Endodermal cell (in vitro differentiated cells): ENCODE data around the gene TUBB6. TPM values are rescaled to one million over a fixed set of nuclear protein-coding genes. Genes with fewer than 3 reads are reported as not detected.

Experiments
- DNase-seq: peaks from one replicate; pipeline ENCODE4 v3.0.0-alpha.2; 2017
- H3K27ac ChIP-seq: 2 replicates; pipeline ENCODE4 v1.5.1; 2013; ENCODE audit warnings: mild to moderate bottlenecking, low read depth, low read length, moderate library complexity
- H3K27me3 ChIP-seq: 2 replicates; pipeline ENCODE4 v1.6.1; 2013; ENCODE audit warnings: mild to moderate bottlenecking, low read length, moderate library complexity; ENCODE audit not compliant: insufficient read depth, control insufficient read depth, poor library complexity, severe bottlenecking
- H3K36me3 ChIP-seq: 2 replicates; pipeline ENCODE4 v1.7.0; 2013; ENCODE audit warnings: mild to moderate bottlenecking, low read length, moderate library complexity; ENCODE audit not compliant: control insufficient read depth, insufficient read depth
- H3K4me1 ChIP-seq: one replicate; pipeline ENCODE4 v1.7.0; 2013; ENCODE audit warnings: low read length; ENCODE audit not compliant: control insufficient read depth, insufficient read depth
- H3K4me3 ChIP-seq: 2 replicates; pipeline ENCODE4 v1.5.1; 2013; ENCODE audit warnings: mild to moderate bottlenecking, low read length, moderate library complexity
- H3K9ac ChIP-seq: 2 replicates; pipeline ENCODE4 v1.6.1; 2013; ENCODE audit warnings: mild to moderate bottlenecking, low read length, moderate library complexity; ENCODE audit not compliant: poor library complexity, severe bottlenecking; ENCODE audit errors: extremely low read depth
- H3K9me3 ChIP-seq: 2 replicates; pipeline ENCODE4 v1.6.1; 2013; ENCODE audit warnings: mild to moderate bottlenecking, low read length, moderate library complexity; ENCODE audit not compliant: control insufficient read depth
- H3K27ac Mint-ChIP-seq: 2 replicates; pipeline ENCODE4 v1.8.0; 2020; ENCODE audit warnings: mixed read lengths
- H3K27me3 Mint-ChIP-seq: 2 replicates; pipeline ENCODE4 v1.8.0; 2021; ENCODE audit warnings: mild to moderate bottlenecking, mixed read lengths; ENCODE audit not compliant: insufficient read depth
- H3K36me3 Mint-ChIP-seq: 2 replicates; pipeline ENCODE4 v1.8.0; 2020; ENCODE audit warnings: low read depth, mixed read lengths
- H3K4me1 Mint-ChIP-seq: 2 replicates; pipeline ENCODE4 v1.8.0; 2020; ENCODE audit warnings: mixed read lengths
- H3K4me3 Mint-ChIP-seq: 2 replicates; pipeline ENCODE4 v1.8.0; 2020; ENCODE audit warnings: mild to moderate bottlenecking, moderate library complexity, mixed read lengths
- H3K9me3 Mint-ChIP-seq: 2 replicates; pipeline ENCODE4 v1.8.0; 2020; ENCODE audit warnings: mild to moderate bottlenecking, mixed read lengths
- CTCF ChIP-seq: fragments of 200-600 bp; sonication (generic); conservative IDR thresholded peaks from 2 replicates; pipeline ENCODE4 v1.5.0; 2021; ENCODE audit warnings: antibody characterized with exemption, mild to moderate bottlenecking
- WGBS, 2 experiments: methylation state at CpG; one replicate each; pipeline versions ENCODE4 v1.1.5 to v1.1.7; 2013; ENCODE audit warnings: missing lambda C conversion rate in 2 of 2, mixed read lengths in 1 of 2; ENCODE audit not compliant: insufficient coverage in 1 of 2, insufficient read length in 1 of 2; 5-methylcytosine and 5-hydroxymethylcytosine counted together
- total RNA-seq, 2 donors: library from RNA; stranded (reverse); fragmentation: NEBNext Ultra II Directional in 1 of 2; extraction: Animal tissue kit (Norgen Biotek cat#: 25700) in 1 of 2; gene quantifications; 2 replicates in 1 of 2; 3 replicates in 1 of 2; pipeline ENCODE4 v1.2.1, GENCODE V29; 2021

TUBB6 gene
- total RNA-seq, 2 donors from 2014 or later = 33.0 to 45.4 TPM

GRCh38 chr18:12293831-12294230, 14.2 kb upstream of the TUBB6 start:
- Mint-ChIP-seq H3K27me3 (peaks cover 15% of the 10 kb centered on the region), H3K4me1 (peaks cover 3% of the 10 kb centered on the region), H3K4me3 (no peak overlapping the region), H3K9me3 (peaks cover 2% of the 10 kb centered on the region), H3K36me3 (no peaks in the 10 kb centered on the region), H3K27ac (no peak overlapping the region)
- no peak overlapping the region for H3K27ac ChIP-seq
- H3K27me3 ChIP-seq = peaks cover 8% of the 10 kb centered on the region
- TF ChIP-seq CTCF = no peak
- H3K4me1 ChIP-seq = no peaks in the 10 kb centered on the region
- no peaks in the 10 kb centered on the region for H3K9me3 ChIP-seq
- WGBS, 2 experiments = 79 to 80% methylated on average over 7 to 11 of the region's 11 CpGs
- H3K36me3 ChIP-seq = no peaks in the 10 kb centered on the region
- no peak overlapping the region for H3K4me3 ChIP-seq
- DNase-seq = no peak
- no peak overlapping the region for H3K9ac ChIP-seq

DNA sequence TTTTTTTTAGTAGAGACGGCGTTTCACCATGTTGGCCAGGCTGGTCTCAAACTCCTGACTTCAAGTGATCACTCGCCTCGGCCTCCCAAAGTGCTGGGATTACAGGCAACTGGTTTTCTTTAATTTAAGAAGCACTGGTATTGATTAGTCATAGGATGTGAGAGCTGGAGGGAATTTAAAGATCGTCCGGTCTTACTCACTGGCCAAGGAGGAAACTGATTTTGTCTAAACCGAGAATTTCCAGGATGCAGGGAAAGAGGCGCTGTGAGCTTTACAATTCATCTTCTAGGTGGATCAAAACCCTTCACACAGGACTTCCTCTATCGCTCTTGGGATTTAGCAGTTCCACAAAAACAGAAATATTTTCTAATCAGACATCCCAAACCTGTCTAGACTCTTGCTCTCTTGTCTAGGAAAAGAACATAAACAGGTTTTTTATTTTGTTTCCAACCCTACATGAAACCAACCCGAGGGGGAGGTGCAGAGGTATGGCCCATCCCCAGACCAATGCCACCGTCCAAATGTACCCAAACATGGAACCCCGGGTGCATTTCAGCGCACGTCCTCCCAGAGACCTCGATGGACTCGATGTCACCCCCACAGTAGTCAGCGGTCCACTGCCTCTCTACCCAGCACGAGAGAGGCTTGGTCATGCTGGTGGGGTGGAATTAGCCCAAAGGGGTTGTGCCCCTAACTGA, 12.5 kb upstream of the TUBB6 start:
- Histone ChIP-seq H3K27ac (no peak overlapping the region), H3K4me1 (no peaks in the 10 kb centered on the region), H3K4me3 (no peak overlapping the region), H3K9me3 (no peaks in the 10 kb centered on the region), H3K36me3 (no peaks in the 10 kb centered on the region), H3K9ac (no peak overlapping the region), H3K27me3 (peaks cover 6% of the 10 kb centered on the region)
- H3K27me3 Mint-ChIP-seq = peaks cover 7% of the 10 kb centered on the region
- H3K4me1 Mint-ChIP-seq = no peaks in the 10 kb centered on the region
- DNase-seq = no peak
- no peak for TF ChIP-seq CTCF
- peaks cover 2% of the 10 kb centered on the region for H3K9me3 Mint-ChIP-seq
- H3K27ac Mint-ChIP-seq = no peak overlapping the region
- WGBS, 2 experiments = 93 to 95% methylated on average over 10 to 18 of the region's 18 CpGs
- H3K4me3 Mint-ChIP-seq = no peak overlapping the region
- H3K36me3 Mint-ChIP-seq = no peaks in the 10 kb centered on the region

GRCh38 chr18:12296087-12296403, 12.0 kb upstream of the TUBB6 start:
- Histone ChIP-seq H3K36me3 (no peaks in the 10 kb centered on the region), H3K9me3 (no peaks in the 10 kb centered on the region), H3K4me1 (no peaks in the 10 kb centered on the region), H3K9ac (no peak overlapping the region), H3K27me3 (peaks cover 6% of the 10 kb centered on the region), H3K4me3 (no peak overlapping the region), H3K27ac (no peak overlapping the region)
- 89 to 94% methylated on average over 3 of the region's 3 CpGs for WGBS, 2 experiments
- DNase-seq = no peak
- H3K36me3 Mint-ChIP-seq = no peaks in the 10 kb centered on the region
- H3K4me1 Mint-ChIP-seq = no peaks in the 10 kb centered on the region
- H3K27ac Mint-ChIP-seq = no peak overlapping the region
- peaks cover 7% of the 10 kb centered on the region for H3K27me3 Mint-ChIP-seq
- H3K9me3 Mint-ChIP-seq = peaks cover 2% of the 10 kb centered on the region
- TF ChIP-seq CTCF = no peak
- no peak overlapping the region for H3K4me3 Mint-ChIP-seq
